ENCODE results near the gene TAF6.
A peak's percentile ranks its signal among the peaks of the same experiment; 100 is the strongest.

TAF6 gene

GRCh38 chr7:100124301-100125230 is 5.4 kb upstream of the TAF6 start:
- no peak for TF ChIP-seq CTCF (IDR thresholded peaks at IDR 0.05; ENCODE audit: insufficient read depth, low read length)
- TF ChIP-seq, protein P1, sequence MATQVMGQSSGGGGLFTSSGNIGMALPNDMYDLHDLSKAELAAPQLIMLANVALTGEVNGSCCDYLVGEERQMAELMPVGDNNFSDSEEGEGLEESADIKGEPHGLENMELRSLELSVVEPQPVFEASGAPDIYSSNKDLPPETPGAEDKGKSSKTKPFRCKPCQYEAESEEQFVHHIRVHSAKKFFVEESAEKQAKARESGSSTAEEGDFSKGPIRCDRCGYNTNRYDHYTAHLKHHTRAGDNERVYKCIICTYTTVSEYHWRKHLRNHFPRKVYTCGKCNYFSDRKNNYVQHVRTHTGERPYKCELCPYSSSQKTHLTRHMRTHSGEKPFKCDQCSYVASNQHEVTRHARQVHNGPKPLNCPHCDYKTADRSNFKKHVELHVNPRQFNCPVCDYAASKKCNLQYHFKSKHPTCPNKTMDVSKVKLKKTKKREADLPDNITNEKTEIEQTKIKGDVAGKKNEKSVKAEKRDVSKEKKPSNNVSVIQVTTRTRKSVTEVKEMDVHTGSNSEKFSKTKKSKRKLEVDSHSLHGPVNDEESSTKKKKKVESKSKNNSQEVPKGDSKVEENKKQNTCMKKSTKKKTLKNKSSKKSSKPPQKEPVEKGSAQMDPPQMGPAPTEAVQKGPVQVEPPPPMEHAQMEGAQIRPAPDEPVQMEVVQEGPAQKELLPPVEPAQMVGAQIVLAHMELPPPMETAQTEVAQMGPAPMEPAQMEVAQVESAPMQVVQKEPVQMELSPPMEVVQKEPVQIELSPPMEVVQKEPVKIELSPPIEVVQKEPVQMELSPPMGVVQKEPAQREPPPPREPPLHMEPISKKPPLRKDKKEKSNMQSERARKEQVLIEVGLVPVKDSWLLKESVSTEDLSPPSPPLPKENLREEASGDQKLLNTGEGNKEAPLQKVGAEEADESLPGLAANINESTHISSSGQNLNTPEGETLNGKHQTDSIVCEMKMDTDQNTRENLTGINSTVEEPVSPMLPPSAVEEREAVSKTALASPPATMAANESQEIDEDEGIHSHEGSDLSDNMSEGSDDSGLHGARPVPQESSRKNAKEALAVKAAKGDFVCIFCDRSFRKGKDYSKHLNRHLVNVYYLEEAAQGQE (IDR thresholded peaks at IDR 0.05; ENCODE audit: insufficient replicate concordance, low read depth) = no peak
- TF ChIP-seq POLR2AphosphoS5 (IDR thresholded peaks at IDR 0.05; ENCODE audit: low read depth) = no peak
- no peak for TF ChIP-seq GABPA (IDR thresholded peaks at IDR 0.05; ENCODE audit: low read depth)
- no peak for TF ChIP-seq SPI1 (IDR thresholded peaks at IDR 0.05; ENCODE audit: borderline replicate concordance, low read depth)
- H3K27me3 ChIP-seq (ENCODE audit: insufficient read depth, poor library complexity, severe bottlenecking) = no peaks in the 10 kb centered on the region
- H3K4me3 ChIP-seq (replicated peaks; ENCODE audit: insufficient read depth, low read length) = no peak overlapping the region
- DNase-seq (ENCODE audit: low read depth in 1 of 2, low spot score in 1 of 2) = no peak
- no peak overlapping the region for H3K27ac ChIP-seq (replicated peaks)

GRCh38 chr7:100122568-100122967 is 3.4 kb upstream of the TAF6 start:
- Histone ChIP-seq H3K4me3 (replicated peaks; ENCODE audit: insufficient read depth, low read length) (no peak overlapping the region), H3K27me3 (ENCODE audit: insufficient read depth, poor library complexity, severe bottlenecking) (no peaks in the 10 kb centered on the region), H3K27ac (replicated peaks) (no peak overlapping the region)
- TF ChIP-seq POLR2AphosphoS5 (IDR thresholded peaks at IDR 0.05; ENCODE audit: low read depth) (no peak), GABPA (IDR thresholded peaks at IDR 0.05; ENCODE audit: low read depth) (no peak)
- DNase-seq (ENCODE audit: low read depth in 1 of 2, low spot score in 1 of 2) = no peak

- DNase-seq (ENCODE audit: low read depth in 1 of 2, low spot score in 1 of 2) = no peak
- TF ChIP-seq SPI1 (IDR thresholded peaks at IDR 0.05; ENCODE audit: borderline replicate concordance, low read depth) = no peak
- TF ChIP-seq GABPA (IDR thresholded peaks at IDR 0.05; ENCODE audit: low read depth) = no peak
- no peak for TF ChIP-seq CTCF (IDR thresholded peaks at IDR 0.05; ENCODE audit: insufficient read depth, low read length)
- TF ChIP-seq, protein P1 (IDR thresholded peaks at IDR 0.05; ENCODE audit: insufficient replicate concordance, low read depth) = no peak
- TF ChIP-seq POLR2AphosphoS5 (IDR thresholded peaks at IDR 0.05; ENCODE audit: low read depth) = no peak
- no peak overlapping the region for H3K4me3 ChIP-seq (replicated peaks; ENCODE audit: insufficient read depth, low read length)
- H3K27ac ChIP-seq (replicated peaks) = no peak overlapping the region
- H3K27me3 ChIP-seq (ENCODE audit: insufficient read depth, poor library complexity, severe bottlenecking) = no peaks in the 10 kb centered on the region
Observed at GRCh38 chr7:100122067-100122466, 2.9 kb upstream of the TAF6 start.

- Histone ChIP-seq H3K27me3 (ENCODE audit: insufficient read depth, poor library complexity, severe bottlenecking) (no peaks in the 10 kb centered on the region), H3K4me3 (replicated peaks; ENCODE audit: insufficient read depth, low read length) (no peak overlapping the region), H3K27ac (replicated peaks) (peak overlapping the region; percentile 97)
- TF ChIP-seq, protein P1 (IDR thresholded peaks at IDR 0.05; ENCODE audit: insufficient replicate concordance, low read depth) = no peak
- no peak for TF ChIP-seq GABPA (IDR thresholded peaks at IDR 0.05; ENCODE audit: low read depth)
- TF ChIP-seq SPI1 (IDR thresholded peaks at IDR 0.05; ENCODE audit: borderline replicate concordance, low read depth) = no peak
- no peak for TF ChIP-seq CTCF (IDR thresholded peaks at IDR 0.05; ENCODE audit: insufficient read depth, low read length)
- TF ChIP-seq POLR2AphosphoS5 (IDR thresholded peaks at IDR 0.05; ENCODE audit: low read depth) = no peak
- DNase-seq (ENCODE audit: low read depth in 1 of 2, low spot score in 1 of 2) = no peak
Observed at GRCh38 chr7:100120733-100121036, 1.5 kb upstream of the TAF6 start.

Measured in HL-60 (cell line).